ENCODE measurements around the gene AFAP1L1.

DNA sequence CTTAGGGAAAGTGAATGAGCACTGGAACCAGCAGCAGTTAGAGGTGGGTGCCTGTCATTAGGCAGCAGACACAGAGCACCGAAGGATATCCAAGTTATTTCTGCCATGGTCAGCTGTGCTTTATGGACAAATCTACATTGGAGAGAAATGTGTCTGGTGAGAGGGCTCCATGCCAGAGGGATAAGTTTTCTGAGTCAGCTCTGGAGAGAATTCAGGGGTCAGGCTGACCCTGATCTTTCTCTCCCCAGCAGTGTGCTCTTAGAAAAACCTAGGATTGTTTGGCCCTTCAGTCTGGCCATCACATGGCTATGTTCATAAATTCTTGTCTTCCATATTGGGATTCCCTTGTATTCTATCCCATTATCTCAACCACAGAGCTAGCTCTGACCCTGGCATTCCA is 116.3 kb downstream of the AFAP1L1 start:
- TF ChIP-seq, protein P1, sequence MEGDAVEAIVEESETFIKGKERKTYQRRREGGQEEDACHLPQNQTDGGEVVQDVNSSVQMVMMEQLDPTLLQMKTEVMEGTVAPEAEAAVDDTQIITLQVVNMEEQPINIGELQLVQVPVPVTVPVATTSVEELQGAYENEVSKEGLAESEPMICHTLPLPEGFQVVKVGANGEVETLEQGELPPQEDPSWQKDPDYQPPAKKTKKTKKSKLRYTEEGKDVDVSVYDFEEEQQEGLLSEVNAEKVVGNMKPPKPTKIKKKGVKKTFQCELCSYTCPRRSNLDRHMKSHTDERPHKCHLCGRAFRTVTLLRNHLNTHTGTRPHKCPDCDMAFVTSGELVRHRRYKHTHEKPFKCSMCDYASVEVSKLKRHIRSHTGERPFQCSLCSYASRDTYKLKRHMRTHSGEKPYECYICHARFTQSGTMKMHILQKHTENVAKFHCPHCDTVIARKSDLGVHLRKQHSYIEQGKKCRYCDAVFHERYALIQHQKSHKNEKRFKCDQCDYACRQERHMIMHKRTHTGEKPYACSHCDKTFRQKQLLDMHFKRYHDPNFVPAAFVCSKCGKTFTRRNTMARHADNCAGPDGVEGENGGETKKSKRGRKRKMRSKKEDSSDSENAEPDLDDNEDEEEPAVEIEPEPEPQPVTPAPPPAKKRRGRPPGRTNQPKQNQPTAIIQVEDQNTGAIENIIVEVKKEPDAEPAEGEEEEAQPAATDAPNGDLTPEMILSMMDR (conservative IDR thresholded peaks at IDR 0.05; ENCODE audit: low read depth, low read length): no peak
- TF ChIP-seq EZH2 (IDR thresholded peaks at IDR 0.05; ENCODE audit: low read length, unreplicated experiment): no peak
- no peak for TF ChIP-seq EZH2phosphoT487 (IDR thresholded peaks at IDR 0.05; ENCODE audit: borderline replicate concordance, low read length)
